Chondrocyte (in vitro differentiated cells): Measurements from ENCODE around the gene POLG. TPM values are rescaled to one million over a fixed set of nuclear protein-coding genes. Genes with fewer than 3 reads are reported as not detected.

Experiments
- DNase-seq: peaks from one replicate; pipeline ENCODE4 v3.0.0; 2021; ENCODE audit warnings: mixed read lengths, low spot score
- H3K27ac Mint-ChIP-seq: one replicate; pipeline ENCODE4 v1.8.0; 2021; ENCODE audit warnings: mild to moderate bottlenecking, moderate library complexity, mixed read lengths; ENCODE audit not compliant: unreplicated experiment
- H3K27me3 Mint-ChIP-seq: 2 replicates; pipeline ENCODE4 v1.8.0; 2021; ENCODE audit warnings: low read depth, mixed read lengths
- H3K36me3 Mint-ChIP-seq: 2 replicates; pipeline ENCODE4 v1.8.0; 2021; ENCODE audit warnings: low read depth, mixed read lengths
- H3K4me1 Mint-ChIP-seq: 2 replicates; pipeline ENCODE4 v1.8.0; 2021; ENCODE audit warnings: low read depth, mild to moderate bottlenecking, mixed read lengths
- H3K4me3 Mint-ChIP-seq: one replicate; pipeline ENCODE4 v1.8.0; 2021; ENCODE audit warnings: mild to moderate bottlenecking, moderate library complexity, mixed read lengths; ENCODE audit not compliant: unreplicated experiment
- H3K9me3 Mint-ChIP-seq: 2 replicates; pipeline ENCODE4 v1.8.0; 2021; ENCODE audit warnings: low read depth, mixed read lengths
- CTCF ChIP-seq: fragments of 200-600 bp; sonication (generic); IDR thresholded peaks from 2 replicates; pipeline ENCODE4 v1.5.0; 2021; ENCODE audit warnings: antibody characterized with exemption, mild to moderate bottlenecking, moderate library complexity
- total RNA-seq: library from RNA; stranded (reverse); gene quantifications from 3 replicates; pipeline ENCODE4 v1.2.1, GENCODE V29; 2021

The POLG gene
- total RNA-seq, 1 donor from 2014 or later = 49.7 TPM

- no peak for DNase-seq
- peaks cover 73% of the 10 kb centered on the region for H3K27me3 Mint-ChIP-seq
- no peak for TF ChIP-seq CTCF
- H3K4me1 Mint-ChIP-seq = no peaks in the 10 kb centered on the region
- no peaks in the 10 kb centered on the region for H3K9me3 Mint-ChIP-seq
- H3K27ac Mint-ChIP-seq = no peak overlapping the region
- H3K36me3 Mint-ChIP-seq = no peaks in the 10 kb centered on the region
- H3K4me3 Mint-ChIP-seq = no peak overlapping the region
Observed at GRCh38 chr15:89377024-89377841, 42.6 kb upstream of the POLG start.

GRCh38 chr15:89376388-89376787 lies 41.8 kb upstream of the POLG start:
- Mint-ChIP-seq H3K4me3 (no peak overlapping the region), H3K36me3 (no peaks in the 10 kb centered on the region), H3K9me3 (no peaks in the 10 kb centered on the region), H3K27ac (no peak overlapping the region), H3K4me1 (no peaks in the 10 kb centered on the region), H3K27me3 (peaks cover 68% of the 10 kb centered on the region)
- no peak for TF ChIP-seq CTCF
- no peak for DNase-seq

DNA sequence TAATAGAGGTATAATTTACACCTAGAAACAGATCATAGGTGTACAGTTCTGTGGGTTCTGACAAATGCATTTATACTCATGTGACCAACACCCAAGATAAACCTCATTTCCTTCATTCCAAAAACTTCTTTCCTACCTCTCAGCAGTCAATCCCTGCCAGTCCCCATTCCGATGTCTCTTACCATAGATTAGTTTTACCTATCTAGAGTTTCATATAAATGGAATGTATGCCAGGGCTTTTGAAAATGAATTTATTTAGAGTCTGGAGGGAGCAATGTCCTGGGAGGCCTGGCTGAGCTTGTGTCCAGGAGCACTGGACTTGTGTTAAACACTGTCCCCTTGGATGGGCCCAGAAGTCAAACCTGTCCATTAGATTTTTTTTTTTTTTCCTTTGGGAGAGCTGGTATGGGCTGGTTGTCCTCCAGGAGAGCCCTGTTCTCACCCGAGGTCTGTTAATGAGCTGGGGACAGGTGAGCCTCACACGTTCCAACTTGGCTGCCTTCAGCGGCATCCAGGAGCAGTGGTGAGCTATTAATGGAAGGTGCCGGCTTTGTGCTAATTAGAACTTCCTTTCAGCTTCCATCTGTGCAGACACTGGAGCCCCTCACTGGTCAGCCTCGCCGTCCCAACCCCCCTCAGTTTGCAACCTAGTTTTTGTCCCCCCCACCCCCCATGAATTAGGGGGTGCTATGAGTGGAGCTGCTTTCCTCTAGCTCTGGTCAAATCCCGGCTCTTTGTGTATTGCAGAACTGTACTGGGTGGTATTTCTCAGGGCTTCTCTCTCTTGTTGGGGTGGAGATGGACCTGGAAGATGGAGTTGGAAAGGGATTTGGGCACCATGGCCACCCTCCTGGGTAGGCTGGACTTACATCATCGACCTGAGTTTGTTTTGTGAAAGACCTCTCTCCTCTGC lies 40.7 kb upstream of the POLG start:
- Mint-ChIP-seq H3K27me3 (peaks cover 66% of the 10 kb centered on the region), H3K9me3 (no peaks in the 10 kb centered on the region), H3K36me3 (no peaks in the 10 kb centered on the region), H3K27ac (no peak overlapping the region), H3K4me3 (no peak overlapping the region), H3K4me1 (no peaks in the 10 kb centered on the region)
- no peak for TF ChIP-seq CTCF
- no peak for DNase-seq

DNA sequence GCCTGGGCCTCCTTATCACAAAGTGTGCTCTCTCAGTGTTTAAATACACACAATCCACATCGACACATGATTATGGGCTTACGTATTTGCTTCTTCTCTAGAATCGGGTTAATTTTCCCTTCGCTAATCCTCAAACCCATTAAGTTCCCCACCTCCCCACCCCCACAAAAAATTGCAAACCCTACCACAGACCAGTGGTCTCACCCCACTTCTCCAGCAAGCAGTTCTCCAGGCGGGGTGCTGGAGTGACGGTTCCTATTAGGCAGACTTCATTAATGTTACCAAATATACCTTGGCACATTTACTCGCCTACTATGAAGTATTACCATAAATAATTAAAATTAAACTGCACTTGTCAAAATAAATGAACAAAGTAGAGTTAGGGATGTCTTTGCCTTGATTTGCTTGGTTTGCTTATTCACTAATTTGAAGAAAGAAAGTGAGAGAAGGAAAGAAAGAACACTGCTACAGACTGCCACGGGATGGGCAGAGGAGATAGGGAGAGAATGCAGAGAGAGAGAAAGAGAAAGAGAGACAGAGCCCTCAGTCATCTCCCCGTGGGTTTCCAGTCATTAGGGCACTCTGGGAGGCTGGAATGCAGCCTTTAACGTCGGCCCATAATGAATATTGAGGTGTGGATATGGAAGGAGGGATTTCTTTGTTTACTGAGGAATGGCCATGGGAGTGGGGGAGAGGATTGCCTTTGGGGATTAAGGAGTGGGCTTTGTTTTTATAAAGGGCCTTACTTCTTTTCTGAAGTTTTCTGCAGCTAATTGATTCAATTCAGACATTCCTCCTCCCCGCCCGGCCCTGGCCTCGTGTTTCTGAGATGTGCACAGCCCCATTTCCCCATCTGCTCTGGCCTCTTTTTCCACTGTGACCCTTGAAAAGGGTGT lies 39.7 kb upstream of the POLG start:
- H3K9me3 Mint-ChIP-seq = no peaks in the 10 kb centered on the region
- H3K27me3 Mint-ChIP-seq = peaks cover 67% of the 10 kb centered on the region
- H3K4me3 Mint-ChIP-seq = no peak overlapping the region
- no peak for DNase-seq
- TF ChIP-seq CTCF = no peak
- no peaks in the 10 kb centered on the region for H3K4me1 Mint-ChIP-seq
- H3K27ac Mint-ChIP-seq = no peak overlapping the region
- no peaks in the 10 kb centered on the region for H3K36me3 Mint-ChIP-seq
